SKM-1 (cell line): ENCODE data around the gene OAS3.
"Not testable (repeated sequence)": the region's sequence is repeated elsewhere in the genome, so short reads cannot be mapped to it uniquely, and the experiment has no call there.

Experiments
- DNase-seq: peaks from one replicate; lab custom pipeline; 2025; ENCODE audit not compliant: unreplicated experiment; lab: John Stamatoyannopoulos, UW

The OAS3 gene

DNA sequence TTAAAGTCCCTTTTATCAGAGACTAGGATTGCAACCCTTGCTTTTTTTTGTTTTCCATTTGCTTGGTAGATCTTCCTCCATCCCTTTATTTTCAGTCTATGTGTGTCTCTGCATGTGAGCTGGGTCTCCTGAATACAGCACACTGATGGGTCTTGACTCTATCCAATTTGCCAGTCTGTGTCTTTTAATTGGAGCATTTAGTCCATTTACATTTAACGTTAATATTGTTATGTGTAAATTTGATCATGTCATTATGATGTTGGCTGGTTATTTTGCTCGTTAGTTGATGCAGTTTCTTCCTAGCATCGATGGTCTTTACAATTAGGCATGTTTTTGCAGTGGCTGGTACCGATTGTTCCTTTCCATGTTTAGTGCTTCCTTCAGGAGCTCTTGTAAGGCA lies 18.9 kb downstream of the OAS3 start:
- DNase-seq = not testable (repeated sequence)

DNA sequence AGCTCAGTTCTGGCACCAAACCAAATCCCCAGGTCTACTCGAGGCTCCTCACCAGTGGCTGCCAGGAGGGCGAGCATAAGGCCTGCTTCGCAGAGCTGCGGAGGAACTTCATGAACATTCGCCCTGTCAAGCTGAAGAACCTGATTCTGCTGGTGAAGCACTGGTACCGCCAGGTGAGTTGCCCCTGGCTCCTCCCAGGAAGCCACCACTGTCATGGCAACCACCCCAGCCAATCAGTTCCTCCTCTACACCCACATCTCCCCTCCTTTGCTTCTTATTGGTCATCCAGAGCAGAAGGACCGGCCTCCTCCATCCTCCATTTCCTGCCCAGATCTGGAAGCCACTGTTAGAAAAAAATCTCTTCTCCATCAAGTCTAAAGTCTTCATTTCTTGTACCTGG lies 22.8 kb downstream of the OAS3 start:
- DNase-seq = no peak

DNA sequence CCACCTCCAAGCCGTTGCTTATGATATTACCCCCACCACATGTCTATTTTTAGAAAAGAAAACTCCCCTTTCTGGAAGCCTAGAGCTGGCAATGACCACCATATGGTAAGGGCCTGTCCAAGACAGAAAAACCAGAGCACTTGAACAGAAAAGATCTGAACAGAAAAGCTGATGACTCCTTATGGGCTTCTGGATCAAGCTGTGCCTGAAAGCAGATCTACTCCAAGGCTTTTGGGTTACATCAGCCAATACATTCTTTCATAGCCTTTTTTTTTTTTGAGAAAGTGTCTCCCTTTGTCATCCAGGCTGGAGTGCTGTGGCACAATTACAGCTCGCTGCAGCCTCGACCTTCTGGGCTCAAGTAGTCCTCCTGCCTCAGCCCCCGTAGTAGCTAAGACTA lies 23.3 kb downstream of the OAS3 start:
- no peak for DNase-seq

DNA sequence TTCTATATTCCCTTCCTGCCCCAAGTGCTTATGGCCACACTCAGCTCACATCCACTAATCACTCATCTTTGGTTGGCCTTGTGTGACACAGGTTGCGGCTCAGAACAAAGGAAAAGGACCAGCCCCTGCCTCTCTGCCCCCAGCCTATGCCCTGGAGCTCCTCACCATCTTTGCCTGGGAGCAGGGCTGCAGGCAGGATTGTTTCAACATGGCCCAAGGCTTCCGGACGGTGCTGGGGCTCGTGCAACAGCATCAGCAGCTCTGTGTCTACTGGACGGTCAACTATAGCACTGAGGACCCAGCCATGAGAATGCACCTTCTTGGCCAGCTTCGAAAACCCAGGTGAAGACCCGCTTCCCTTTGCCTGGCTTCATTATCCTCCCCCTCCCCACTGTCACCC lies 24.3 kb downstream of the OAS3 start:
- DNase-seq = no peak

DNA sequence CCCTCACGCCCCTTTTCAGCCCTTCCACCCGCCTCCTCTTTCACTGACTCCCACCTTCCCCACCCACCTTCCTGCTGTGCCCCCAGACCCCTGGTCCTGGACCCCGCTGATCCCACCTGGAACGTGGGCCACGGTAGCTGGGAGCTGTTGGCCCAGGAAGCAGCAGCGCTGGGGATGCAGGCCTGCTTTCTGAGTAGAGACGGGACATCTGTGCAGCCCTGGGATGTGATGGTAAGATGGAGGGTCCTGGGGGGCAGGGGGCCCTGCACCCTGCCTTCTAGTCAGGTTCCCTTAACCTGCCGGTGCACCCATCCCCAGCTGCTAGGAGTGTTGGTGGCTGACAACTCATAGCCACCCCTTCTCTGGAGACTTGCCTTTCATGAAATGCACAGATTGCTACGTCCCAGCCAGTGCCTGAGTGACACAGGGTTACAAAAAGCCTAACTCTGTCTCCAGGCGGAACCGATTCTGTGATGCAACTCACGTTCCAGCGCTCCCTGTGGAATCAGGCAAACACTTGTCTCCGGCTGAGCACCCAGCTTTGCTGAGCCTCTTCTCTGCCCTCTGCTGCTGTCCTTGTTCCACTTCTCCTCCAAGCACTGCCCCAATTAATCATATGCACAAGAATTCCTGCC lies 25.1 kb downstream of the OAS3 start:
- DNase-seq = no peak

DNA sequence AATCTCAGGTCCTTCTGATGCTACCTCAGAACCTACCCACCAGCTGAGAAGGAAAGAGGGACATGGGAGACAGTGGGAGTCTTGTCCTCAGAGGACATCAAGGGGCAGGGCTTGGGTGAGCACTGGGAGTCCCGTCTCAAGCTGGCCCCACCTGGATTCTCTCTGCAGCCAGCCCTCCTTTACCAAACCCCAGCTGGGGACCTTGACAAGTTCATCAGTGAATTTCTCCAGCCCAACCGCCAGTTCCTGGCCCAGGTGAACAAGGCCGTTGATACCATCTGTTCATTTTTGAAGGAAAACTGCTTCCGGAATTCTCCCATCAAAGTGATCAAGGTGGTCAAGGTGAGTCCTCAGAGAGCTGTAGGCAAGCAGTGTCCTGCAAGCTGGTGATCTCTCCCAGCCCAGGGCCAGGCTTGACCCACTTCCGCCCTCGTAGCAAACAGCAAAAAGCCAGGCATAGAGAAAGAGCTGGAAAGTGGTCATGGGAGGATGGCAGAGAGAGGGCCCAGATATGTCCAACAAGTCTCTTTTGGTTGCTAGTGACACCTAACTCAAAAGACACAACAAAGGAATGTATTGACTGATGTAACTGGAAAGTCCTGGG lies 25.9 kb downstream of the OAS3 start:
- DNase-seq = no peak

DNA sequence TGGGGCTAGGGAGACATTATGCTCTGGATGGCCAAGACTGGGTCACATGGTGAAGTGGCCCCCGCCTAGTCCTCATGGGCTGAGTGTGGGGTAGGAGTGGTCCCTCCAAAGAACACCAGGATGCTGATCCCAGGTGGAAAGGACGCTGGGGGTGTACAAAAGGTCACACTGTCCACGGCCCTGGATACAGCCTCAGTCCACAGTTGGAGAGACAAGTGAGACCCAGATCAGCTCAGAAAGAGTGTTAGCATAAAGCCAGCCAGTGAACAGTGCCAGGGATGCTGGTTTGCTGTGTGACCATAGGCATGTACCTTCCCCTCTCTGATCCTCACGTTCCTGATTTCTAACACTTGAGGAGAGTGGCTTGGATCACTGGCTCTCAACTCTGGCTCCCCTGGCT lies 26.6 kb downstream of the OAS3 start:
- no peak for DNase-seq

DNA sequence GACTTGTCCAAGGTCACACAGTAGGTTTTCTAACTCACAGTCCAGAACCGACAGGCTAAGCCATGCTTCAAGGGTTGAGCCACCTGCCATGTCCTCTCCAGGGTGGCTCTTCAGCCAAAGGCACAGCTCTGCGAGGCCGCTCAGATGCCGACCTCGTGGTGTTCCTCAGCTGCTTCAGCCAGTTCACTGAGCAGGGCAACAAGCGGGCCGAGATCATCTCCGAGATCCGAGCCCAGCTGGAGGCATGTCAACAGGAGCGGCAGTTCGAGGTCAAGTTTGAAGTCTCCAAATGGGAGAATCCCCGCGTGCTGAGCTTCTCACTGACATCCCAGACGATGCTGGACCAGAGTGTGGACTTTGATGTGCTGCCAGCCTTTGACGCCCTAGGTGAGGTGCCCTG lies 27.4 kb downstream of the OAS3 start:
- DNase-seq = no peak

DNA sequence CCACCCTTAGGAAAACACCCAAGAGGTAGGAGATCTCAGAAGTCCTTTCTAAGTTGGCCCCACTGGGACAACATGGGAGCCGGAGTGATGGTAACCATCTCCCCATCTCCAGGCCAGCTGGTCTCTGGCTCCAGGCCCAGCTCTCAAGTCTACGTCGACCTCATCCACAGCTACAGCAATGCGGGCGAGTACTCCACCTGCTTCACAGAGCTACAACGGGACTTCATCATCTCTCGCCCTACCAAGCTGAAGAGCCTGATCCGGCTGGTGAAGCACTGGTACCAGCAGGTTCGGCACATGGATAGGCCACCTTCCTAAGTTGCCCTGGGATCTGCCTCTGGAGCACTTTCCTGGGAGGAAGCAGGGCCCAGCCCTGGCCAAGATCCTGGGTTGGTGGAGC lies 29.0 kb downstream of the OAS3 start:
- no peak for DNase-seq

DNA sequence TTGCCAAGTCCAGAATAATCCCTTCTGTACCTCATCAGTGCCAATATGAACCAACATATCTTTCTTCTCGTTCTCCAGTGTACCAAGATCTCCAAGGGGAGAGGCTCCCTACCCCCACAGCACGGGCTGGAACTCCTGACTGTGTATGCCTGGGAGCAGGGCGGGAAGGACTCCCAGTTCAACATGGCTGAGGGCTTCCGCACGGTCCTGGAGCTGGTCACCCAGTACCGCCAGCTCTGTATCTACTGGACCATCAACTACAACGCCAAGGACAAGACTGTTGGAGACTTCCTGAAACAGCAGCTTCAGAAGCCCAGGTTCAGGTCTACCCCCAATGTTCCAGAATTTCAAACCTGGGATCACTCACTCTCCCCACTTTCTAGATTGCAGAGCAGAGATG lies 29.6 kb downstream of the OAS3 start:
- no peak for DNase-seq

DNA sequence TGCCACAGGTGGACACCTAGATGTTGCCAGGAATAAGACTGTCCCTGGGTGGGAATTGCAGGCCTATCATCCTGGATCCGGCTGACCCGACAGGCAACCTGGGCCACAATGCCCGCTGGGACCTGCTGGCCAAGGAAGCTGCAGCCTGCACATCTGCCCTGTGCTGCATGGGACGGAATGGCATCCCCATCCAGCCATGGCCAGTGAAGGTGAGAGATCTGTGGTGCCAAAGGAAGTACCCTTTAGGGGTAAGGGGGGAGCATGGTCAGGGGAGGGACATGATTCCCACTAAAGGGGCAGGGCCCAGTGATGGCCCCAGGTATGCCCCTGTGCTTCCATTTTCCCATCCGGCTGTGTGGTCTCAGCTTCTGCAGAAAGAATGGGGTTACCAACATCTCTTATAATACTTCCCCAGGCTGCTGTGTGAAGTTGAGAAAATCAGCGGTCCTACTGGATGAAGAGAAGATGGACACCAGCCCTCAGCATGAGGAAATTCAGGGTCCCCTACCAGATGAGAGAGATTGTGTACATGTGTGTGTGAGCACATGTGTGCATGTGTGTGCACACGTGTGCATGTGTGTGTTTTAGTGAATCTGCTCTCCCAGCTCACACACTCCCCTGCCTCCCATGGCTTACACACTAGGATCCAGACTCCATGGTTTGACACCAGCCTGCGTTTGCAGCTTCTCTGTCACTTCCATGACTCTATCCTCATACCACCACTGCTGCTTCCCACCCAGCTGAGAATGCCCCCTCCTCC lies 31.5 kb downstream of the OAS3 start:
- DNase-seq = no peak

DNA sequence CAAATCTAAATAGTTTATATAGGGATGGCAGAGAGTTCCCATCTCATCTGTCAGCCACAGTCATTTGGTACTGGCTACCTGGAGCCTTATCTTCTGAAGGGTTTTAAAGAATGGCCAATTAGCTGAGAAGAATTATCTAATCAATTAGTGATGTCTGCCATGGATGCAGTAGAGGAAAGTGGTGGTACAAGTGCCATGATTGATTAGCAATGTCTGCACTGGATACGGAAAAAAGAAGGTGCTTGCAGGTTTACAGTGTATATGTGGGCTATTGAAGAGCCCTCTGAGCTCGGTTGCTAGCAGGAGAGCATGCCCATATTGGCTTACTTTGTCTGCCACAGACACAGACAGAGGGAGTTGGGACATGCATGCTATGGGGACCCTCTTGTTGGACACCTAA lies 32.1 kb downstream of the OAS3 start:
- DNase-seq = no peak

DNA sequence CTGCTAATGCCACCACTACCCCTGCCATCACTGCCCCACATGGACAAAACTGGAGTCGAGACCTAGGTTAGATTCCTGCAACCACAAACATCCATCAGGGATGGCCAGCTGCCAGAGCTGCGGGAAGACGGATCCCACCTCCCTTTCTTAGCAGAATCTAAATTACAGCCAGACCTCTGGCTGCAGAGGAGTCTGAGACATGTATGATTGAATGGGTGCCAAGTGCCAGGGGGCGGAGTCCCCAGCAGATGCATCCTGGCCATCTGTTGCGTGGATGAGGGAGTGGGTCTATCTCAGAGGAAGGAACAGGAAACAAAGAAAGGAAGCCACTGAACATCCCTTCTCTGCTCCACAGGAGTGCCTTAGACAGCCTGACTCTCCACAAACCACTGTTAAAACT lies 33.0 kb downstream of the OAS3 start:
- no peak for DNase-seq

DNA sequence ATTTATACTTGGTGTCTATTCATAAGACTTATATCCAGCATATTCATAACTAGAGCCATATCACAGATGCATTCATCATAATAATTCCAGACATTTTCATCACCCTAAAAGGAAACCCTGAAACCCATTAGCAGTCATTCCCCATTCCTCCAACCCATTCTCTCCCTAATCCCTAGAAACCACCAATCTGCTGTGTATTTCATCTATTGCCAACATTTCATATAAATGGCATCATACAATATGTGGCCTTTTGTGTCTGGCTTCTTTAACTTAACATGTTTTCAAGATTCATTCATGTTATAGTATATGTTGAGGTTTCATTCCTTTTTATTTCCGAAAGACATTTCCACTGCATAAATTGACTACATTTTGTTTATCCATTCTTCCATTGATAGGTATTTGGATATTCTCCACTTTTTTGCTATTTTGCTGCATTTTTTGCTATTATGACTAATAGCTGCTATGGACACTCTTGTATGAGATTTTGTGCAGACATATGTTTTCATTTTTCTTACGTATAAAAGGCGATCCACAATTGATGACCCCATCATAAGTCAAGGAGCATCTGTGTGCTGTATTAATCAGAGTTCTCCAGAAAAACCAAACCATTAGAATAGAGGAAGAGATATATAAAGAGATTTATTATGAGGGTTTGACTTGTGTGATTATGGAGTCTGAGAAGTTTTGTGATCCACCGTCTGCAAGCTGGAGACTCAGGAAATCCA lies 34.9 kb downstream of the OAS3 start:
- DNase-seq = no peak

DNA sequence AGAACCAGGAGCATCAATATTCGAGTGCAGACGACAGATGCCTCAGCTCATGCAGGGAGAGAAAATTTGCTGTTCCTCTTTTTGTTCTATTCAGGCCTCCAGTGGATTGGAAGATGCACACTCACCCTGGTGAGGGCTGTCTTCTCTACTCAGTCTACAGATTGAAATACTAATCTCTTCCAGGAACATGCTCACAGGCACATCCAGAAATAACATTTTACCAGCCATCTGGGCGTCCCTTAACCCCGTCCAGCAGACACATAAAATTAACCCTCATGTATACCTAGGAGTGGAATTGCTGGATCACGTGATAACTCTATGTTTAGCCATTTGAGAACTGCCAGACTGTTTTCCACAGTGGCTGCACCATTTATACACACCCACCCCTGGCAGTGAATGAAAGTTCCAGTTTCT lies 35.6 kb downstream of the OAS3 start:
- DNase-seq = no peak

DNA sequence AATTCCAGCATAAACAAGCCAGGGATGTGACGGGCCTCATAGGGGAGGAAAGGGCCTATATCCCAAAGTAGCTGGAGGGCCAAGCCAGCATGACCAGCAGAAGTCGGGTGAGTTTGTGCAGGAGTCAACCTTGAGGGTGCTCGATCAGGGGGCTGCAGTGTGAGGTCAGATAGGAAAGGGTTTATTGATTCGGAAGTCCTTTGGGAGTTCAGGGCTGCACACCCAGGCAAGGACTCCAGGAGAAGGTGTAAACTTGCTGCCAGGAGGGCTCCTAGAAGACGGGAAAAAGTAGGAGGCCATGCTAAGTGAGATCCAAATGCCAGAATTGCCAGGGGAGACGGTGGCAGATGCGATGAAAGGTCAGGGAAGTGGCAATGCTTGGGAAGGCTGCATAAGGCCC lies 36.6 kb downstream of the OAS3 start:
- DNase-seq = no peak

DNA sequence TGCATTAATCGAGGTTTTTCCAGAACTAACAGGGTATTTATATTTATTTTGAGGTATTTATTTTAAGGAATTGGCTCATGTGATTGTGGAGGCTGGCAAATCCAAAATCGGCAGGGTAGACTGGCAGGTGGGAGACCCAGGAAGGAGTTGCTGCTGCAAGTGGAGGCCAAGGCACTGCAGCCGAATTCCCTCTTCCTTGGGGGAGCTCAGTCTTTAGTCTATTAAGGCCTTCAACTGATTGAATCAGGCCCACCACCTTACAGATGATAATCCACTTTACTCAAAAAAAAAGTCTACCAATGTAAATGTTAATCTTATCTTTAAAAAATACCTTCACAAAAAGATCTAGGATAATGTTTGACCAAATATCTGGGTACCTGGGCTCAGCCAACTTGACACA lies 38.9 kb downstream of the OAS3 start:
- no peak for DNase-seq

DNA sequence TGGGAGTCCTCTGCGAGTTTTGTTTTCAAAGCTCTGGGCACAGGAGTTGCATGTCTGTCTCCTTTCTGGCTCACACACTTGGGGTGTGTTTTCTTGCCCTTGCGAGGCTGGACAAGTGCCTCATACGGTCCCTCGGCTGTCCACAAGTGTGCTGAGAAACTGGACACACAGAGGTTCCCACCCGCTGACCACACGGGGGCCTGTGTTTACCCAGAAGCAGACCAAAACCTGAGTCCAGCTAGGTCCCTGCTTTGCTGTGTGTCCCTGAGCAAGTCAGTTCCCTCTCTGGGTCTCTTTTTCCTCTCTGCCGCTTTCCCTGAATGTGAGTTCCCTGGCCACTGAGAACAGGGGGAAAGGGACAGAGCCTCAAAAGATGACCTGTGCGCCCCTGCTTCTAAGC lies 39.4 kb downstream of the OAS3 start:
- DNase-seq = no peak

DNA sequence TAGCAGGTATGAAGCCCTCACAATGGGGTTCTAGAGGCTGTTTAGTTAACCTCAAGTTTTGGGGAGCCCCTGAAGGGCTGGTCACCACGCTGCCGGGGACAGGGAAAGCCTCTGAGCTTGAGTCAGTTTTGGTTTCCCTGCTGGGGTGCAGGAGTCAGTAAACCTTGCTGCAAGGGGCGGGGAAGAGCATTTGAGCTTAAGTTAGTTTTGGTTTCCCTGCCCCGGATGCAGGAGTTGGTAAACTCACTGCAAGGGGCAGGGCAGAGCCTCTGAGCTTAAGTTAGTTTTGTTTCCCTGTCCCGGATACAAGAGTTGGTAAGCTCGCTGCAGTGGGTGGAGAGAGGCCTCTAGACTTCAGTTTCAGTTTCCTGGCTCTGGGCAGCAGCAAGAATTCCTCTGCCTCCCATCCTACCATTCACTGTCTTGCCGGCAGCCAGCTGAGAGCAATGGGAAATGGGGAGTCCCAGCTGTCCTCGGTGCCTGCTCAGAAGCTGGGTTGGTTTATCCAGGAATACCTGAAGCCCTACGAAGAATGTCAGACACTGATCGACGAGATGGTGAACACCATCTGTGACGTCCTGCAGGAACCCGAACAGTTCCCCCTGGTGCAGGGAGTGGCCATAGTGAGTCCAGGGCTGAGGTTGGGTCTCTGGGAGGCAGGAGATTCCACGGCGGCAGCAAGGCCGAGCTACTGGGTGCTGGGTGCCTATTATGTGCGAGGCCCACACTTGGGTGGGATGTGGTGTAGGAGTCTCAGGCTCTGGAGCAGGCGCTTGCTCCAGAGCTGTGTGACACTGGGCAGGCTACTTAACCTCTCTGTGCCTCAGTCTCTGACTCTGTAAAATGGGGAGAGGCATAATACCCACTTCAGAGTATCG lies 40.1 kb downstream of the OAS3 start, which contains the start of gene OAS2:
Gene OAS2 (plus strand): TSS at position 357 of the 878 bp plus-strand sequence. CDS start 90 bp downstream, at position 447.
- DNase-seq = no peak

DNA sequence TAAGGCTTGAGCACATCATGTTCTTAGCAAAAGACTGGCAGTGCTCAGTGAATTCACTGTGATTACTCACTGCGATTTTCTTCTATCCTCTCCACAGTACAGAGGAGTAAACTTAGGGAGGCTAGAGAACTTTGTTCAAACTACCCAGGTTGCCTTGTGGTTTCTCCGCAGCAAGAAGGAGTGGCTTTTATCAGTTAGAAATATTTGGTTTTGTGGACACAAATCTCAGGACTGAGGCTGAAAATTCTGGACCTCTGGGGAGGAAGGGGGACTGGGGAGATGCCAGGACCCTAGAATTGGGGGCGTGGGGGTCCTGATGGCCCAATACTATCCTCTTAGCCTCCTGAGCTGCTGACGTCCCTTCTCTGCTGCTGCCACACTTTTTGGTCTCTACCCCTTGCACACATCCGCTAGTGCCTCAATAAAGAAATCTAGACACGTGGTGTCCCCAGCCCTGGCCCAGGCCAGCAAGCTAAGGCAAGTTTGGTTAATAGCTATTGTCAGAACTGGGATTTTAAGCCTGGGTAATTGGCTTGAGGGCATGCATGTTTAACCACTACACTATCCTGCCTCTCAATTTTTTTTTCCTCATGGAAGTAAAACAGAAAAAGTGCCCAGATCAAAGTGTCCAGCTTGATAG lies 40.9 kb downstream of the OAS3 start:
- no peak for DNase-seq
